ENCODE data around the gene KCNQ5. TPM values are rescaled to one million over a fixed set of nuclear protein-coding genes. Genes with fewer than 3 reads are reported as not detected.

KCNQ5 gene
- polyA plus RNA-seq, 3 donors, result not detected

DNA sequence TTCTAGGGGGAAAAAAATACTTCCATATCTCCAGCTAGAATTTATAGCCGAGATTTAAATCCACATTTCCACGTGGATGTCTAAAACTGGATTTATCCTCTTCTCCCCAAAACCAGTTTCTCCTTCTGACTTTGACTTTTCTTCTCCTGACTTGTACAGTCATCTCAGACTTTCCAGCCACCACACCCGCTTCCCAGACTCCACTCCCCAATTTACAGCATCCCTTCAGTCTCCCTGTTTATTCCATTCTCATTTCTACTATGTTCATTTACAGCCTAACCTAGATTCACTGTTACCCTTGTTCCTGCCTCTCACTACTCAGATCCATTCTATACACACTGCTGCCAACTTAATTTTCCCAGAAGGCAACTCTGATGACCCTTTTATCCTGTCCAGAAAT, 378.6 kb downstream of the KCNQ5 start:
- no peaks in the 10 kb centered on the region for H3K79me2 ChIP-seq (ENCODE audit: insufficient read depth, low read length)
- H3K4me1 ChIP-seq (ENCODE audit: control insufficient read depth in 1 of 2, insufficient read depth in 2 of 2, low read length in 2 of 2), result no peaks in the 10 kb centered on the region
- H4K20me1 ChIP-seq (ENCODE audit: insufficient read depth, low read length), result no peaks in the 10 kb centered on the region
- no peak overlapping the region for H2AFZ ChIP-seq (ENCODE audit: insufficient read depth, low read depth, low read length, poor library complexity, severe bottlenecking)
- no peak overlapping the region for H3K4me3 ChIP-seq (replicated peaks in 1 of 3; ENCODE audit: low read depth in 2 of 3, low read length in 3 of 3)
- no peak for DNase-seq
- TF ChIP-seq, protein P1, sequence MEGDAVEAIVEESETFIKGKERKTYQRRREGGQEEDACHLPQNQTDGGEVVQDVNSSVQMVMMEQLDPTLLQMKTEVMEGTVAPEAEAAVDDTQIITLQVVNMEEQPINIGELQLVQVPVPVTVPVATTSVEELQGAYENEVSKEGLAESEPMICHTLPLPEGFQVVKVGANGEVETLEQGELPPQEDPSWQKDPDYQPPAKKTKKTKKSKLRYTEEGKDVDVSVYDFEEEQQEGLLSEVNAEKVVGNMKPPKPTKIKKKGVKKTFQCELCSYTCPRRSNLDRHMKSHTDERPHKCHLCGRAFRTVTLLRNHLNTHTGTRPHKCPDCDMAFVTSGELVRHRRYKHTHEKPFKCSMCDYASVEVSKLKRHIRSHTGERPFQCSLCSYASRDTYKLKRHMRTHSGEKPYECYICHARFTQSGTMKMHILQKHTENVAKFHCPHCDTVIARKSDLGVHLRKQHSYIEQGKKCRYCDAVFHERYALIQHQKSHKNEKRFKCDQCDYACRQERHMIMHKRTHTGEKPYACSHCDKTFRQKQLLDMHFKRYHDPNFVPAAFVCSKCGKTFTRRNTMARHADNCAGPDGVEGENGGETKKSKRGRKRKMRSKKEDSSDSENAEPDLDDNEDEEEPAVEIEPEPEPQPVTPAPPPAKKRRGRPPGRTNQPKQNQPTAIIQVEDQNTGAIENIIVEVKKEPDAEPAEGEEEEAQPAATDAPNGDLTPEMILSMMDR (IDR thresholded peaks at IDR 0.05), result no peak
- Mint-ChIP-seq H3K4me1 (peaks cover 7% of the 10 kb centered on the region), H3K9me3 (no peaks in the 10 kb centered on the region), H3K36me3 (no peaks in the 10 kb centered on the region), H3K27me3 (ENCODE audit: low read depth in 3 of 3) (no peaks in the 10 kb centered on the region), H3K27ac (no peak overlapping the region), H3K4me3 (no peak overlapping the region)
- H3K4me2 ChIP-seq (replicated peaks; ENCODE audit: extremely low read depth, low read length, poor library complexity, severe bottlenecking), result no peak overlapping the region
- 98% methylated on average over 3 of the region's 3 CpGs for WGBS (ENCODE audit: insufficient coverage)
- no peak overlapping the region for H3K27ac ChIP-seq (ENCODE audit: low read depth in 1 of 2, low read length in 2 of 2)
- intact Hi-C loops (cut with micrococcal nuclease), result no loop called here
- no peaks in the 10 kb centered on the region for H3K9me3 ChIP-seq (replicated peaks in 1 of 2; ENCODE audit: control insufficient read depth in 1 of 2, insufficient read depth in 1 of 2, low read length in 2 of 2)
- H3K9ac ChIP-seq (ENCODE audit: insufficient read depth, low read length, poor library complexity, severe bottlenecking), result no peak overlapping the region
- H3K36me3 ChIP-seq (replicated peaks in 1 of 2; ENCODE audit: control insufficient read depth in 1 of 2, insufficient read depth in 2 of 2, low read length in 2 of 2), result no peaks in the 10 kb centered on the region
- no peaks in the 10 kb centered on the region for H3K27me3 ChIP-seq (ENCODE audit: control insufficient read depth in 2 of 2, insufficient read depth in 2 of 2, low read length in 2 of 2)

GRCh38 chr6:73002588-73002987, 380.7 kb downstream of the KCNQ5 start:
- no peaks in the 10 kb centered on the region for H3K36me3 Mint-ChIP-seq
- no peaks in the 10 kb centered on the region for H3K36me3 ChIP-seq (replicated peaks in 1 of 2; ENCODE audit: control insufficient read depth in 1 of 2, insufficient read depth in 2 of 2, low read length in 2 of 2)
- intact Hi-C loops (cut with micrococcal nuclease), result no loop called here
- no peaks in the 10 kb centered on the region for H3K79me2 ChIP-seq (ENCODE audit: insufficient read depth, low read length)
- H3K27ac ChIP-seq (ENCODE audit: low read depth in 1 of 2, low read length in 2 of 2), result no peak overlapping the region
- H3K9ac ChIP-seq (ENCODE audit: insufficient read depth, low read length, poor library complexity, severe bottlenecking), result no peak overlapping the region
- H2AFZ ChIP-seq (ENCODE audit: insufficient read depth, low read depth, low read length, poor library complexity, severe bottlenecking), result no peak overlapping the region
- no peak overlapping the region for H3K4me3 Mint-ChIP-seq
- peaks cover 0 to 4% (median 0%) of the 10 kb centered on the region in 7 donors for H3K9me3 Mint-ChIP-seq
- TF ChIP-seq, protein P1 (IDR thresholded peaks at IDR 0.05), result no peak
- no peak overlapping the region for H3K4me2 ChIP-seq (replicated peaks; ENCODE audit: extremely low read depth, low read length, poor library complexity, severe bottlenecking)
- no peak overlapping the region for H3K27ac Mint-ChIP-seq
- H3K9me3 ChIP-seq (replicated peaks in 1 of 2; ENCODE audit: control insufficient read depth in 1 of 2, insufficient read depth in 1 of 2, low read length in 2 of 2), result peaks cover 0 to 2% of the 10 kb centered on the region in 2 donors
- H3K27me3 ChIP-seq (ENCODE audit: control insufficient read depth in 2 of 2, insufficient read depth in 2 of 2, low read length in 2 of 2), result no peaks in the 10 kb centered on the region
- no peaks in the 10 kb centered on the region for H4K20me1 ChIP-seq (ENCODE audit: insufficient read depth, low read length)
- H3K4me1 ChIP-seq (ENCODE audit: control insufficient read depth in 1 of 2, insufficient read depth in 2 of 2, low read length in 2 of 2), result no peaks in the 10 kb centered on the region
- H3K4me3 ChIP-seq (replicated peaks in 1 of 3; ENCODE audit: low read depth in 2 of 3, low read length in 3 of 3), result no peak overlapping the region
- H3K4me1 Mint-ChIP-seq, result no peaks in the 10 kb centered on the region
- DNase-seq, result no peak
- no peaks in the 10 kb centered on the region for H3K27me3 Mint-ChIP-seq (ENCODE audit: low read depth in 3 of 3)

Data from CD14-positive monocyte (primary cell).